SK-N-MC (cell line): ENCODE measurements around the gene POLR3A.
"Not testable (repeated sequence)": the region's sequence is repeated elsewhere in the genome, so short reads cannot be mapped to it uniquely, and the experiment has no call there.

Source experiments
- EZH2 ChIP-seq: fragments of 200-600 bp; sonication (generic); IDR thresholded peaks from one replicate; pipeline ENCODE4 v1.6.1; 2017; ENCODE audit warnings: antibody characterized with exemption
- FOXP2 ChIP-seq: optimal IDR thresholded peaks from 2 replicates; pipeline ENCODE3; 2011; ENCODE audit warnings: mild to moderate bottlenecking, moderate library complexity; ENCODE audit not compliant: insufficient read depth; ENCODE audit errors: extremely low read length, control extremely low read depth
- POLR2AphosphoS5 ChIP-seq: IDR thresholded peaks from 2 replicates; pipeline ENCODE4 v1.6.1; 2012; ENCODE audit warnings: mild to moderate bottlenecking, low read depth, low read length, borderline replicate concordance

- not testable (repeated sequence) for TF ChIP-seq POLR2AphosphoS5, EZH2, FOXP2
These were observed 46.5 kb upstream of the POLR3A start for GRCh38 chr10:78075806-78076205.
